Endothelial cell of umbilical vein (primary cell): ENCODE data around the gene NCR2. TPM values are rescaled to one million over a fixed set of nuclear protein-coding genes. Genes with fewer than 3 reads are reported as not detected.

Source experiments
- BruUV-seq: library from RNA; stranded (reverse); fragments of 400-500 nt; replicated peaks from 2 replicates; lab custom pipeline; 2021; lab: Mats Ljungman, UMichigan
- CTCF ChIA-PET: fragments of 300-600, 350-600 bp; sonication (Branson Sonifier 250); formaldehyde crosslinking; loops from one replicate; lab custom pipeline; 2021; ENCODE audit warnings: antibody characterized with exemption, inconsistent platforms; lab: Charles Lee
- POLR2A ChIA-PET: fragments of 300-600, 350-600 bp; sonication (Branson Sonifier 250); formaldehyde crosslinking; loops from one replicate; lab custom pipeline; 2021; ENCODE audit warnings: antibody characterized with exemption, inconsistent platforms; lab: Charles Lee
- DNase-seq: peaks from one replicate; pipeline ENCODE4 v3.0.0-alpha.2; 2011; ENCODE audit warnings: low read depth, low spot score
- FAIRE-seq: peaks from 2 replicates; lab custom pipeline; 2011; peaks lifted over from hg19 to GRCh38; lab: Jason Lieb, UNC
- H2AFZ ChIP-seq: 2 replicates; pipeline ENCODE4 v1.6.0; 2012; ENCODE audit warnings: low read depth, low read length, control low read depth, inconsistent platforms
- H3K27ac ChIP-seq: 2 replicates; pipeline ENCODE4 v1.5.1; 2011; ENCODE audit warnings: low read depth, mild to moderate bottlenecking, control low read depth, low read length, moderate library complexity; ENCODE audit not compliant: insufficient read depth
- H3K27me3 ChIP-seq, 2 experiments: 2 replicates each; pipeline versions ENCODE4 v1.6.0 to v1.6.1; 2011; ENCODE audit warnings: low read length in 2 of 2, mixed read lengths in 1 of 2; ENCODE audit not compliant: control insufficient read depth in 2 of 2, insufficient read depth in 2 of 2
- H3K36me3 ChIP-seq, 2 experiments: 2 replicates in 1 of 2; 3 replicates in 1 of 2; pipeline ENCODE4 v1.5.1; 2011; ENCODE audit warnings: low read length in 2 of 2, mild to moderate bottlenecking in 1 of 2, moderate library complexity in 1 of 2; ENCODE audit not compliant: control insufficient read depth in 2 of 2, insufficient read depth in 2 of 2; ENCODE audit errors: extremely low read depth in 1 of 2
- H3K4me1 ChIP-seq: 3 replicates; pipeline ENCODE4 v1.5.1; 2011; ENCODE audit warnings: mild to moderate bottlenecking, low read length; ENCODE audit not compliant: control insufficient read depth, insufficient read depth; ENCODE audit errors: extremely low read depth
- H3K4me2 ChIP-seq: 2 replicates; pipeline ENCODE4 v1.6.1; 2011; ENCODE audit warnings: low read length, control low read depth, mixed read lengths; ENCODE audit not compliant: insufficient read depth
- H3K4me3 ChIP-seq, 3 experiments: fragments of 200-600 bp in 1 of 3; sonication (generic), shearing (Covaris generic) in 1 of 3; replicated peaks in 1 of 3; 2 replicates each; pipeline ENCODE4 v1.5.1; 2011 to 2016; ENCODE audit warnings: control low read depth in 3 of 3, low read length in 3 of 3, mild to moderate bottlenecking in 2 of 3, inconsistent platforms in 1 of 3, low read depth in 1 of 3, moderate library complexity in 1 of 3; ENCODE audit not compliant: insufficient read depth in 1 of 3
- H3K79me2 ChIP-seq: 2 replicates; pipeline ENCODE4 v1.6.0; 2012; ENCODE audit warnings: low read length, inconsistent platforms; ENCODE audit not compliant: control insufficient read depth, insufficient read depth
- H3K9ac ChIP-seq: replicated peaks from 2 replicates; pipeline ENCODE3; 2011; ENCODE audit warnings: low read length, control low read depth; ENCODE audit not compliant: insufficient read depth; ENCODE audit errors: extremely low read depth
- H3K9me1 ChIP-seq: replicated peaks from 3 replicates; pipeline ENCODE4 v1.6.0; 2011; ENCODE audit warnings: mild to moderate bottlenecking, low read length; ENCODE audit not compliant: control insufficient read depth, insufficient read depth; ENCODE audit errors: extremely low read depth
- H3K9me3 ChIP-seq: replicated peaks from 2 replicates; pipeline ENCODE4 v1.5.1; 2012; ENCODE audit warnings: low read length, inconsistent platforms; ENCODE audit not compliant: control insufficient read depth, insufficient read depth
- H4K20me1 ChIP-seq: replicated peaks from 2 replicates; pipeline ENCODE3; 2011; ENCODE audit warnings: mild to moderate bottlenecking, low read length; ENCODE audit not compliant: control insufficient read depth, insufficient read depth; ENCODE audit errors: extremely low read depth
- EZH2 ChIP-seq: IDR thresholded peaks from 2 replicates; pipeline ENCODE4 v1.6.1; 2012; ENCODE audit warnings: borderline replicate concordance, low read depth, mild to moderate bottlenecking, moderate library complexity, low read length, inconsistent platforms; ENCODE audit not compliant: severe bottlenecking
- JUN ChIP-seq: IDR thresholded peaks from 2 replicates; pipeline ENCODE4 v1.6.1; 2011; ENCODE audit warnings: borderline replicate concordance, low read depth; ENCODE audit not compliant: insufficient read length, insufficient read depth
- MYC ChIP-seq: IDR thresholded peaks from one replicate; pipeline ENCODE4 v1.6.1; 2011; ENCODE audit warnings: mild to moderate bottlenecking, low read depth, low read length
- POLR2A ChIP-seq: IDR thresholded peaks from 2 replicates; pipeline ENCODE4 v1.6.1; 2012; ENCODE audit warnings: low read depth, mild to moderate bottlenecking, control low read depth, low read length
- POLR2AphosphoS5 ChIP-seq: IDR thresholded peaks from 2 replicates; pipeline ENCODE4 v1.6.1; 2012; ENCODE audit warnings: low read depth, mild to moderate bottlenecking, control low read depth, low read length, moderate library complexity; ENCODE audit not compliant: insufficient read depth
- dilution Hi-C: fragments of 300-500 bp; cut with MboI; formaldehyde crosslinking; loops from one replicate; pipeline ENCODE4 v1.15.0; 2019; ENCODE audit warnings: low sequenced_read_pairs; ENCODE audit not compliant: extremely low pct_ligation_motif_present
- intact Hi-C: fragments of 100-400 bp; cut with micrococcal nuclease; formaldehyde crosslinking; loops from one replicate; pipeline ENCODE4 v1.10.0; 2022
- polyA plus RNA-seq, 4 experiments: library from polyadenylated mRNA; depleted of rRNA in 3 of 4; stranded (reverse) in 3 of 4; unstranded in 1 of 4; fragments of >200 nt; gene quantifications; 2 replicates each; pipeline versions ENCODE4 v1.2.1 to v1.2.3, GENCODE V29; 2011 to 2012; ENCODE audit warnings: missing spikeins in 1 of 4
- total RNA-seq: library from RNA; stranded (reverse); gene quantifications from 2 replicates; pipeline ENCODE4 v1.2.3, GENCODE V29; 2021
- TF ChIP-seq, protein P1 (sequence below), 2 donors: IDR thresholded peaks; 1 replicate in 1 of 2; 2 replicates in 1 of 2; pipeline ENCODE4 v1.5.1; 2011; ENCODE audit warnings: low read length in 2 of 2, mild to moderate bottlenecking in 2 of 2, moderate library complexity in 2 of 2, control low read depth in 1 of 2, inconsistent platforms in 1 of 2, low read depth in 1 of 2; ENCODE audit not compliant: insufficient read depth in 1 of 2; ENCODE audit errors: extremely low read depth in 1 of 2

Gene NCR2
- total and polyA plus RNA-seq, 2 donors (not counting 3 experiments of a cell fraction or from before 2014, with no cell fraction given): not detected

DNA sequence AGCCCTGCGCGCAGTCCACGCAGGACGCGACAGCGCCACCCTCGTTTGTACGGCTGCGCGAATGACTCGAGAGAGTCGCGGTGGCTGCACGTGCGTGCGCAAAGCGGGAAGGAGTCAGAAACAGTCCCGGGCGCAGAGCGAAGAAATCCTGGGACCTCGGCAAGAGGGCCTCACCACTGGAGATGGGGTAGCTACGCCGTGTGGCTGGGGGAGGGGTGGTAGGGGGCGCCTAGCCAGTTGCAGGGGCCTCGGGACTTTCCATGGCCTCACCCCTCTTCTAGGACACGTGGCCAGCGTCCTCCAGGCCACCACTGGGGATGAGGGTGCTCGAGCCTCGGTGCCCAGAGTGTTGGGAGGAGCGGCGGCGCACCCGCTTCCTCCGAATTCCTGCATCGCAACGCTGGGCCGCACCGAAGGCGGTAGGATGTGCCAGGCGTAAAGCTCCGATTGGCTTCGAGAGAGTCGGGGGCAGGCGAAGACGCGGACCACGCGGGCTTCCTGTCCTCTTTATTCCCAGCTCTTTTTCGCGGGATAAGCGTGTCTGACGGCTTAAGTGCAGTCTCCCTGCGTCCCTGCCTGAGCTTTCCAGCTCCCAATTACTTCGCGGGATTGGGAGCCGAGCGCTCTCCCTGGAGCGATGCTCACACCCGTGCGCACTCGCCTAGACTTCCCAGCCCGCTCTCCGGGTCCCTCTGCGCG, 38.7 kb downstream of the NCR2 start:
- DNase-seq (no peak), FAIRE-seq (no peak)
- ChIA-PET POLR2A (no interaction called here), CTCF (interaction anchor here (0.5 to 1.4 kb wide), 3 partner anchors 9 to 309 kb away, joined by 3 to 7 read pairs (median 4); no protein-coding TSS in a partner anchor)
- Histone ChIP-seq H4K20me1 (no peaks in the 10 kb centered on the region), H3K9me3 (no peaks in the 10 kb centered on the region), H3K79me2 (no peaks in the 10 kb centered on the region), H3K27ac (no peak overlapping the region), H3K9ac (no peak overlapping the region), H3K27me3 (peaks cover 73 to 82% of the 10 kb centered on the region in 2 experiments), H3K4me2 (no peak overlapping the region), H3K4me3 (no peak overlapping the region), H2AFZ (no peak overlapping the region), H3K4me1 (peaks cover 1% of the 10 kb centered on the region), H3K36me3 (no peaks in the 10 kb centered on the region), H3K9me1 (no peaks in the 10 kb centered on the region)
- dilution Hi-C loops (no loop called here), intact Hi-C loops (no loop called here)
- TF ChIP-seq, protein P1, sequence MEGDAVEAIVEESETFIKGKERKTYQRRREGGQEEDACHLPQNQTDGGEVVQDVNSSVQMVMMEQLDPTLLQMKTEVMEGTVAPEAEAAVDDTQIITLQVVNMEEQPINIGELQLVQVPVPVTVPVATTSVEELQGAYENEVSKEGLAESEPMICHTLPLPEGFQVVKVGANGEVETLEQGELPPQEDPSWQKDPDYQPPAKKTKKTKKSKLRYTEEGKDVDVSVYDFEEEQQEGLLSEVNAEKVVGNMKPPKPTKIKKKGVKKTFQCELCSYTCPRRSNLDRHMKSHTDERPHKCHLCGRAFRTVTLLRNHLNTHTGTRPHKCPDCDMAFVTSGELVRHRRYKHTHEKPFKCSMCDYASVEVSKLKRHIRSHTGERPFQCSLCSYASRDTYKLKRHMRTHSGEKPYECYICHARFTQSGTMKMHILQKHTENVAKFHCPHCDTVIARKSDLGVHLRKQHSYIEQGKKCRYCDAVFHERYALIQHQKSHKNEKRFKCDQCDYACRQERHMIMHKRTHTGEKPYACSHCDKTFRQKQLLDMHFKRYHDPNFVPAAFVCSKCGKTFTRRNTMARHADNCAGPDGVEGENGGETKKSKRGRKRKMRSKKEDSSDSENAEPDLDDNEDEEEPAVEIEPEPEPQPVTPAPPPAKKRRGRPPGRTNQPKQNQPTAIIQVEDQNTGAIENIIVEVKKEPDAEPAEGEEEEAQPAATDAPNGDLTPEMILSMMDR (IDR thresholded peaks at IDR 0.05; ENCODE audit: extremely low read depth in 1 of 2, insufficient read depth in 1 of 2, low read depth in 1 of 2, low read length in 2 of 2): no peak
- no peak for TF ChIP-seq MYC
- TF ChIP-seq POLR2A: no peak
- TF ChIP-seq POLR2AphosphoS5: no peak
- no peak for TF ChIP-seq JUN
- peak; percentile 85 for TF ChIP-seq EZH2
- BruUV-seq: no TSS peak
